ENCODE results near the gene GEMIN4. TPM values are rescaled to one million over a fixed set of nuclear protein-coding genes. Genes with fewer than 3 reads are reported as not detected.

Gene GEMIN4
- total and polyA plus RNA-seq, 2 experiments from 2014 or later, result 14.1 to 45.0 TPM

DNA sequence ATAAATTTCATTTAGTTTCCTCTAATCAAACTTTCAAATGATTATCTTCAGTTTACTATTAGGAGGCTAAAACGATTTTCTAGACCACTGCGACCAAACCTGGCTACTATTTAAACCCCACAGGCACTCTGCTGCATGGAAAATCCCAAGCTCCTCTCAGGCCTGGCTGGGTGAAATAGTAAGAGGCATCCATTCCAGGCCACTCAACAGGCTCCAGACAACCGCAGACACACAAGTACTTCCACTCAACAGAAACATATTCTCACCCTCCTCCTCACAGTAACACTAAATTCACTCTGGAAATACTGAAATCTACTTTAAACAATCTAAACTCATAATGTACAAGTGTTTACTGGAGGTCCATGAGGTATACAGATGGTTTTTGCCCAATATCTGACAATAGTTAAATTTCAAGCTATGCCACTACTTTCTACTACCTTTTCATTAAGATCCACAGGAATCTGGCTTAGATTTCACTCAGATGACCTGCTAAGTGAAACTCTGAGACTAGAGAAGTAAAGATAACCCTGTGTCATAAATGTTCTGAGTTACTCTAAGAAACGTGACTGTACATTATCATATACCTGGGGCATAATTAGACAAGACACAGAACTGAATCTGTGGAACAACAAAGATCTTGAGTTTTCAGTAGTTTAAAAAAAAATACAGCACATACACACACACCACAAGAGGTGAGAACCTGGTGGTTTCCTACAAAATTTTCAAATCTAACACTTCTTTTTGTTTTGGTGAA, 47.8 kb downstream of the GEMIN4 start:
- H3K27ac Mint-ChIP-seq, result no peak overlapping the region
- TF ChIP-seq, protein P1, sequence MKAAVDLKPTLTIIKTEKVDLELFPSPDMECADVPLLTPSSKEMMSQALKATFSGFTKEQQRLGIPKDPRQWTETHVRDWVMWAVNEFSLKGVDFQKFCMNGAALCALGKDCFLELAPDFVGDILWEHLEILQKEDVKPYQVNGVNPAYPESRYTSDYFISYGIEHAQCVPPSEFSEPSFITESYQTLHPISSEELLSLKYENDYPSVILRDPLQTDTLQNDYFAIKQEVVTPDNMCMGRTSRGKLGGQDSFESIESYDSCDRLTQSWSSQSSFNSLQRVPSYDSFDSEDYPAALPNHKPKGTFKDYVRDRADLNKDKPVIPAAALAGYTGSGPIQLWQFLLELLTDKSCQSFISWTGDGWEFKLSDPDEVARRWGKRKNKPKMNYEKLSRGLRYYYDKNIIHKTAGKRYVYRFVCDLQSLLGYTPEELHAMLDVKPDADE (IDR thresholded peaks at IDR 0.05), result no peak
- TF ChIP-seq EZH2phosphoT487 (IDR thresholded peaks at IDR 0.05; ENCODE audit: unreplicated experiment) (no peak), EZH2 (IDR thresholded peaks at IDR 0.05; ENCODE audit: low read depth, unreplicated experiment) (no peak), ZNF114 (CRISPR knock-in tag; IDR thresholded peaks at IDR 0.05) (no peak), JUNB (IDR thresholded peaks at IDR 0.05; ENCODE audit: unreplicated experiment) (no peak), NANOG (IDR thresholded peaks at IDR 0.05; ENCODE audit: borderline replicate concordance) (no peak), ZNF331 (CRISPR knock-in tag; IDR thresholded peaks at IDR 0.05; ENCODE audit: low read depth) (no peak), CREB1 (CRISPR knock-in tag; IDR thresholded peaks at IDR 0.05; ENCODE audit: low read depth) (no peak), POLR2AphosphoS5 (IDR thresholded peaks at IDR 0.05; ENCODE audit: low read depth) (no peak)
- TF ChIP-seq, protein P2, sequence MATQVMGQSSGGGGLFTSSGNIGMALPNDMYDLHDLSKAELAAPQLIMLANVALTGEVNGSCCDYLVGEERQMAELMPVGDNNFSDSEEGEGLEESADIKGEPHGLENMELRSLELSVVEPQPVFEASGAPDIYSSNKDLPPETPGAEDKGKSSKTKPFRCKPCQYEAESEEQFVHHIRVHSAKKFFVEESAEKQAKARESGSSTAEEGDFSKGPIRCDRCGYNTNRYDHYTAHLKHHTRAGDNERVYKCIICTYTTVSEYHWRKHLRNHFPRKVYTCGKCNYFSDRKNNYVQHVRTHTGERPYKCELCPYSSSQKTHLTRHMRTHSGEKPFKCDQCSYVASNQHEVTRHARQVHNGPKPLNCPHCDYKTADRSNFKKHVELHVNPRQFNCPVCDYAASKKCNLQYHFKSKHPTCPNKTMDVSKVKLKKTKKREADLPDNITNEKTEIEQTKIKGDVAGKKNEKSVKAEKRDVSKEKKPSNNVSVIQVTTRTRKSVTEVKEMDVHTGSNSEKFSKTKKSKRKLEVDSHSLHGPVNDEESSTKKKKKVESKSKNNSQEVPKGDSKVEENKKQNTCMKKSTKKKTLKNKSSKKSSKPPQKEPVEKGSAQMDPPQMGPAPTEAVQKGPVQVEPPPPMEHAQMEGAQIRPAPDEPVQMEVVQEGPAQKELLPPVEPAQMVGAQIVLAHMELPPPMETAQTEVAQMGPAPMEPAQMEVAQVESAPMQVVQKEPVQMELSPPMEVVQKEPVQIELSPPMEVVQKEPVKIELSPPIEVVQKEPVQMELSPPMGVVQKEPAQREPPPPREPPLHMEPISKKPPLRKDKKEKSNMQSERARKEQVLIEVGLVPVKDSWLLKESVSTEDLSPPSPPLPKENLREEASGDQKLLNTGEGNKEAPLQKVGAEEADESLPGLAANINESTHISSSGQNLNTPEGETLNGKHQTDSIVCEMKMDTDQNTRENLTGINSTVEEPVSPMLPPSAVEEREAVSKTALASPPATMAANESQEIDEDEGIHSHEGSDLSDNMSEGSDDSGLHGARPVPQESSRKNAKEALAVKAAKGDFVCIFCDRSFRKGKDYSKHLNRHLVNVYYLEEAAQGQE (IDR thresholded peaks at IDR 0.05; ENCODE audit: unreplicated experiment), result no peak
- TF ChIP-seq, protein P3, sequence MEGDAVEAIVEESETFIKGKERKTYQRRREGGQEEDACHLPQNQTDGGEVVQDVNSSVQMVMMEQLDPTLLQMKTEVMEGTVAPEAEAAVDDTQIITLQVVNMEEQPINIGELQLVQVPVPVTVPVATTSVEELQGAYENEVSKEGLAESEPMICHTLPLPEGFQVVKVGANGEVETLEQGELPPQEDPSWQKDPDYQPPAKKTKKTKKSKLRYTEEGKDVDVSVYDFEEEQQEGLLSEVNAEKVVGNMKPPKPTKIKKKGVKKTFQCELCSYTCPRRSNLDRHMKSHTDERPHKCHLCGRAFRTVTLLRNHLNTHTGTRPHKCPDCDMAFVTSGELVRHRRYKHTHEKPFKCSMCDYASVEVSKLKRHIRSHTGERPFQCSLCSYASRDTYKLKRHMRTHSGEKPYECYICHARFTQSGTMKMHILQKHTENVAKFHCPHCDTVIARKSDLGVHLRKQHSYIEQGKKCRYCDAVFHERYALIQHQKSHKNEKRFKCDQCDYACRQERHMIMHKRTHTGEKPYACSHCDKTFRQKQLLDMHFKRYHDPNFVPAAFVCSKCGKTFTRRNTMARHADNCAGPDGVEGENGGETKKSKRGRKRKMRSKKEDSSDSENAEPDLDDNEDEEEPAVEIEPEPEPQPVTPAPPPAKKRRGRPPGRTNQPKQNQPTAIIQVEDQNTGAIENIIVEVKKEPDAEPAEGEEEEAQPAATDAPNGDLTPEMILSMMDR (conservative IDR thresholded peaks at IDR 0.05; ENCODE audit: low read depth in 2 of 2), result no peak
- H3K27ac ChIP-seq (ENCODE audit: low read depth), result no peak overlapping the region

More for the DNA sequence above, 47.8 kb downstream of the GEMIN4 start:
- Histone ChIP-seq H3F3A (replicated peaks; ENCODE audit: low read depth) (0 out of 2 replicates have a peak, but pooled peaks cover 3% of the 10 kb centered on the region), H4K20me1 (replicated peaks; ENCODE audit: insufficient read depth) (peaks cover 8% of the 10 kb centered on the region; the same call in 1 of the 2 replicates), H3K4me2 (no peak overlapping the region), H2AFZ (no peak overlapping the region), H3K9me2 (ENCODE audit: insufficient read depth) (no peaks in the 10 kb centered on the region), H3K4me1 (ENCODE audit: insufficient read depth) (0 out of 2 replicates have a peak, but pooled peaks cover 2% of the 10 kb centered on the region), H3K4me3 (no peak overlapping the region), H3K27me3 (ENCODE audit: insufficient read depth) (no peaks in the 10 kb centered on the region), H3K79me2 (replicated peaks; ENCODE audit: insufficient read depth) (peaks cover under 1% of the 10 kb centered on the region; the same call in 1 of the 2 replicates), H3K36me3 (ENCODE audit: insufficient read depth) (0 out of 2 replicates have a peak, but pooled peaks cover under 1% of the 10 kb centered on the region)
- Mint-ChIP-seq H3K4me1 (no peaks in the 10 kb centered on the region), H3K9me3 (no peaks in the 10 kb centered on the region), H3K36me3 (ENCODE audit: low read depth) (peaks cover 11% of the 10 kb centered on the region), H3K27me3 (ENCODE audit: insufficient read depth, low read depth, poor library complexity) (no peaks in the 10 kb centered on the region), H3K4me3 (no peak overlapping the region)
- DNase-seq (ENCODE audit: low spot score) (no peak), ATAC-seq (no peak)
